Gastrocnemius medialis (tissue), 4 donors: ENCODE measurements around the gene PHF13.

Experiments used
- CTCF ChIP-seq, 5 experiments: fragments of 450-650 bp in 3 of 5; fragments of 200-600 bp in 2 of 5; sonication (generic) in 2 of 5; IDR thresholded peaks in 4 of 5; conservative IDR thresholded peaks in 1 of 5; 1 replicate in 4 of 5; 2 replicates in 1 of 5; pipeline ENCODE4 v1.5.1; 2016 to 2019; ENCODE audit warnings: antibody characterized with exemption in 5 of 5, mild to moderate bottlenecking in 3 of 5, moderate library complexity in 3 of 5
- POLR2A ChIP-seq, 2 donors: fragments of 450-650 bp; IDR thresholded peaks; one replicate each; pipeline ENCODE4 v1.6.1; 2017; ENCODE audit warnings: antibody characterized with exemption in 2 of 2, mild to moderate bottlenecking in 2 of 2, moderate library complexity in 2 of 2

DNA sequence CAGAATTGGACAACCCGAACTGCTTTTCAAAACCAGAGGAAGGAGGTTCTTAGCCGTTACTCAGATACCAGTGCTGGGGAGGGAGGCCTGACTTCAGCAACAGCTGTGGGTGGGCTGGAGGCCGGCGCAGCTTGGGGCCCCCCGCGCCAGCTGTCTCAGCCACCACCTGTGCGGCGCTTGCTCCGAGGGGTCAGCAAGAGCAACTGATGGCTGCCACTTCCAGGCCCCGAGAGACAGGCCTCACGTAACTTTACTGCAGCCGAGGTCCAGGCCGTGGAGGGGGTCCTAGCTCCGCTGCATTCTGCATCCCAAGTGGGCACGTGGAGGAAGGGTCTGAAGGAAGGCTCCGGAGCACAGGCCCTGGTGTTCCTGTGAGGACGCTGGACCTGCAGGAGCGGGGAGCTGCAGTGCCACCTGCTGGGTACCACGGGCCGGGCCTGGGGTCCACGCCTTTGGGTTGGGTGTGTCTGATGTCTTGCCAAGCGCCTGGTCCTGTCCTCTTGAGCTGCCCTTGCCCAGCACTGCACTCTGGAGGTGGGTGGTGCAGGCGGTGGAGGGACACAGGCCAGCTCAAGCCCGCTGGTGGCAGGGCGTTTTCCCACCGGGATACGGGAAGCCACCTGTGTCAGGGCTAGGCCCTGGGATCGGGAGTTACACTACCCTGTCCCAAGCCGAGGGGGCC lies 21.0 kb downstream of the PHF13 start:
- TF ChIP-seq CTCF (IDR thresholded peaks at IDR 0.05 in 4 of 5, conservative IDR thresholded peaks at IDR 0.05 in 1 of 5) (peak; percentile 57 to 77 (median 68)), POLR2A (IDR thresholded peaks at IDR 0.05) (no peak)
